HG02852 (cell line): ENCODE data around the gene SPEN.
"Not testable (repeated sequence)": the region's sequence is repeated elsewhere in the genome, so short reads cannot be mapped to it uniquely, and the experiment has no call there.

Experiments used
- ATAC-seq: cut with Tn5 transposase; IDR thresholded peaks from one replicate; pipeline ENCODE4 v1.9.1; 2021; ENCODE audit warnings: mild to moderate bottlenecking, moderate library complexity; ENCODE audit not compliant: unreplicated experiment

The SPEN gene

DNA sequence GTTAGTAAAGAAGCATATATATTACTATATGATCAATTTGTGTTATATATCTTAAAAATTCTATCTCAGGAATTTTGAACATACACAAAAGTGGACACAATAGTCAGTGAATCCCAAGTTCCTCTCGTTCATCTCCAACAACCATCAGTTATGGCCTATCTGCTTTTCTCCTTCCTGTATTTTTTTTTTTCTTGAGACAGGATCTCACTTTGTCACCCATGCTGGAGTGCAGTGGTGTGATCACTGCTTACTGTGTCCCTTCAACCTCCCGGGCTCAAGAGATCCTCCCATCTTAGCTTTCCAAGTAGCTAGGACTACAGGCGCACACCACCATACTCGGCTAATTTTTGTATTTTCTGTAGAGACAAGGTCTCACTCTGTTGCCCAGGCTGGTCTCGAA, 9.4 kb downstream of the SPEN start:
- no peak for ATAC-seq

DNA sequence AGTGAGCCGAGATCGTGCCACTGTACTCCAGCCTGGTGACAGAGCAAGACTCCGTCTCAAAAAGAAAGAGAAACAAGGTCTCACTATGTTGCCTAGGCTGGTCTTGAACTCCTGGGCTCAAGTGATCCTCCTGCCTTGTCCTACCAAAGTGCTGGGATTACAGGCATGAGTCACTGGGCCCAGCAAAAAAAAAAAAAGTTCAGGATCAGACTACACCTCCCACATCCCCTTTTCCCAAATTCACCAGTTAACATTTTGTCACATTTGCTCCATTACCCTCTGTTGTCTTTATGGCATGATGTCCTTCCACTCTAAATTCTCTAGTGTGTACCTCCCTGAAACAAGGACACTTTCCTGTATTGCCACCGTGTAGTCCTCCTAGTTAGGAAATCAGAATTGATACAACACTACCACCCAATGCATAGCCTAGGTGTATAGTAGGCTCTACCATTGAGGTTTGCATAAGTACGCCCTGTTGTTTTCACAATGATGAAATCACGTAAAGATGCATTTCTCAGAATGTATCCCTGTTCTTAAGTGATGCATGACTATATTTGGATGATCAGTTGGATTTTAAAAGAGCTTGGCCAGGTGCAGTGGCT, 10.7 kb downstream of the SPEN start:
- no peak for ATAC-seq

DNA sequence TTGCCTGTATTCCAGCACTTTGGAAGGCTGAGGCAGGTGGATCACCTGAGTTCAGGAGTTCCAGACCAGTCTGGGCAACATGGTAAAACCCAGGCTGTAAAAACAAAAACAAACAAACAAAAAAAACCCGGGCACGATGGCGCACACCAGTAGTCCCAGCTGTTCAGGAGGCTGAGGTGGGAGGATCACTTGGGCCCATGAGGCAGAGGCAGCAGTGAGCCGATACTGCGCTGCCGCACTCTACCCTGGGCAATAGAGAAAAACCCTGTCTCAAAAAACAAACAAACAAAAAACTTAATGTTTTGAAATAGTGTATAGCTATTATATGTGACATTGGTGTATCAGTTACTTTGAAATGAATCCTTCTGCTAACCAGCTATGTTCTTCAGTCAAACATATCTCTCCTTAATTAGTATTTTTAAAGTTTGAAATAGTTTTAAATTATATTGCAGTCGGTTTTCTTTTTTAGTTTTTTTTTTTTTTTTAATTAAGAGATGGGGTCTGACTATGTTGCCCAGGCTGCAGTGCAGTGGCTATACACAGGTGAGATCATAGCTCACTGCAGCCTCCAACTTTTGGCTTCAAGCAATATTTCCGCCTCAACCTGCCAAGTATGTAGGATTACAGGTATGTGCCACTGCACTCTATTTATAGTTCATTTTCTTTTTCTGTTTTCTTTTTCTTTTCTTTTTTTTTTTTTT, 11.3 kb downstream of the SPEN start:
- no peak for ATAC-seq

- no peak for ATAC-seq
Measured at GRCh38 chr1:15863156-15863901, 15.8 kb downstream of the SPEN start.

DNA sequence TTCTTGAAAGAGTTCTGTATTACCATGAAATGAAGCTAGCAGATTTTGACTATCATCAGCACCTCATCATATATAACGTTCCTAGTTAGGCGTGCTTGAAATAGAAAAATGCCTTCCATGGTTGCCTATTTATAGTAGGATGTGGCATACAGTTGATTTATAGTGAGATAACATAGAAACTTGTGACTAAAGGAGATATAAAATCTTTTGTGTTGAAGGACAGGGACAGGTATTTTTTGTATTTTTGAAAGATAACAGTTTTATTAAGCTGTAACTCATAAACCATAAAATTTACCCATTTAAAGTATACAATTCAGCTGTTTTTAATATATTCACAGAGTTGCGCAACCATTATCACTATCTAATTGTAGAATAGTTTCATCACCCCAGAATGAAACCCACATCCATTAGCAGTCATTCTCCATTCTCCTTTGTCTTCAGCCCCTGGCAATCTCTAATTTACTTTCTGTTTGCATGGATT, 19.3 kb downstream of the SPEN start:
- ATAC-seq, result no peak

DNA sequence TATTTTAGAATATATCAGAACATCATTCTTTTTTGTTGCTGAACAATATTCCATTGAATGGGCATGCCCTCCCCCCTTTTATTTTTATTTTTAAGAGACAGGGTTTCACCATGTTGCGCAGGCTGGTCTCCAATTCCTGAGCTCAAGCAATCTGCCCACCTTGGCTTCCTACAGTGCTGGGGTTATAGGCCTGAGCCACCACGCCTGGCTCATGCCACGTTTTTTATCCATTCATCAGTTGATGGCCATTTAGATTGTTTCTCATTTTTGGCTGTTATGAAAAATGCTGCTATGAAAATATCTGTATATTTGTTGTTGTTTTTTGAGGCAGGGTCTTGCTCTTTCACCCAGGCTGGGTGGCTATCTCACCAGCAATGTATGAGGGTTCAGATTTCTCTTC, 19.8 kb downstream of the SPEN start:
- ATAC-seq, result no peak

DNA sequence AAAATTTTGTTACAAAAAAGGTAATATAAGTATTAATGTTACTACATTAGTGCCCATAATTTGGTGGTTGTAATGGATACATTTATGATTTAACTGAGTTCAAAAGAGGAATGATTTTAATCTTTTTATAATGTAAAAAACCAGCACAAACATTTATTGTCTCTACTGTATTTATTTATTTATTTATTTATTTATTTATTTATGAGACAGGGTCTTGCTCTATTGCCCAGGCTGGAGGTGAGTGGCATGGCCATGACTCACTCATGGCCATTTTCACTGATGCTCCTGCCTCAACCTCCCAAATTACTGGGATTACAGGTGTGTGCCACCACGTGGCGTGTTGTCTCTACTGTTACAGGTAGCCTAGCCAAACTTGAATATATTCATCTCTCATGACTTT, 21.9 kb downstream of the SPEN start:
- ATAC-seq, result no peak

DNA sequence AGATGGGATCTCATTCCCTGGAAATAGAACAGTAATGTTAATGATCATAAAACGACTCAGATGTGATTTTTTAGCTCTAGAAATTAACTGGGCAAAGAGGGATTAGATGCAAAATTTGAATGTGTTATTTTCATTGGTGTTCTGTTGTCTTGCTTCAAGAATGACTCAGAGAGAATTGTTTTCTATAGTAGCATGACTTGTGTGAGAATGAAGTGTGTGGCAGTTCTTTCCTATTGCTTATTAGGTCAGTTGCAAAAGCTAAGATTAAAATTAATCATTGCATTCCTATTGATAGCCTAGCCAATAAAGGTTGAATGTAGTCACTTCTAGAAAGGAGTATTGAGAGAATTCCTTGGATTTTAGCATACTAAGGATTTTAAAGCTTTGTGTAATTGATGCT, 22.9 kb downstream of the SPEN start:
- ATAC-seq, result no peak

- ATAC-seq, result no peak
Measured at GRCh38 chr1:15874471-15874870, 27.0 kb downstream of the SPEN start.

GRCh38 chr1:15876357-15877055, 29.0 kb downstream of the SPEN start:
- no peak for ATAC-seq

DNA sequence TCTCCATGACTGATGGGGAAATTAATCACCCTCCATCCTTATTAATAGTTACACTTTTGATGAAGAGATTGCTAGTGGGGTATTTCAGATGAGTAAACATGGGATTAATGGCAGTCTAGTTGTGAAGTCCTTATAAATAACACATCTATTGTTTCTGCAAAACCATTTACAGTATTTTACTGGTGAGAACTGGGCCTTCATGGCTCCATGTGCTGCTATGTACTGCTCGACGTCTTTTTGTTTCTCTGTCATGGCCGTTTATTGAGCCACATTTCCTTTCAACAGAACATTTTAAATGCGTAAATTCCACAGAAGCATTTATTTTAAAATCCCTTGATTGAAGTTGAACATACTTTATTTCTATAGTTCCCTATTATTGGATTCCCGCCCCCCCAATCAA, 34.5 kb downstream of the SPEN start:
- no peak for ATAC-seq

DNA sequence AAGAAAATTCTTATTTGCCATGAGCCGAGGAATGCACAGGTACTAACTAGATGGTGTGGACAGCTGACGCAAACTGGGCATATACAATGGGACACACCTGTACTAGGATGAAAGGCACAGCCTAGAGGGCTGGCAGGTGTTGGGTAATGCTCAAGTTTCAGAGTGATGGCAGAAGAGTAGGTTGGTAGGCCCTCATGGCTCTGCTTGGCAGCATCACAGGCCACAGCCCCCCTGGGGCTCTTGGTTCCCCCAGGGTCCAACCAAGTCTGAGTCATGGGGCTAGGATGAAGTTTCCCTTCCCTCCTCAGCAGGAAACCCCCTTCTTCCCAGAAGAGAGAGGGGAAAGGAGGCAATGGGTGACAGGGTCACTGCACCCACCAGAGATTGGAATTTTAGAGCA, 35.2 kb downstream of the SPEN start:
- no peak for ATAC-seq

DNA sequence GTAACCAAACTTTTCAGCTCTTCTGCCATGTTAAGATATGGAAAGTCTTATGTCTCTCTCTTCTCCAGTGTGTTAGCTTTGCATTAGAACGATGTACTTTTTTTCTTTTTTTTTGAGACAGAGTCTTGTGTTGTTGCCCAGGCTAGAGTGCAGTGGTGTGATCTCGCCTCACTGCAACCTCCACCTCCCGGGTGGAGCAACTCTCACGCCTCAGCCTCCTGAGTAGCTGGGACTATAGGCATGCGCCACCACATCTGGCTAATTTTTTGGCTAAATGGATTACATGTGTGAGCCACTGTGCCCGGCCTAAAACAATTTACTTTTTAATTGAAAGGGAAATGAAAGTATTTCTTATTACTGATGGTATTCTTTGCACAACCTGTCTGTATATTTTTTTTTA, 35.8 kb downstream of the SPEN start:
- no peak for ATAC-seq

- ATAC-seq, result no peak
Measured at GRCh38 chr1:15884477-15884876, 37.0 kb downstream of the SPEN start.

- ATAC-seq, result no peak
Measured at GRCh38 chr1:15885269-15885668, 37.8 kb downstream of the SPEN start.

DNA sequence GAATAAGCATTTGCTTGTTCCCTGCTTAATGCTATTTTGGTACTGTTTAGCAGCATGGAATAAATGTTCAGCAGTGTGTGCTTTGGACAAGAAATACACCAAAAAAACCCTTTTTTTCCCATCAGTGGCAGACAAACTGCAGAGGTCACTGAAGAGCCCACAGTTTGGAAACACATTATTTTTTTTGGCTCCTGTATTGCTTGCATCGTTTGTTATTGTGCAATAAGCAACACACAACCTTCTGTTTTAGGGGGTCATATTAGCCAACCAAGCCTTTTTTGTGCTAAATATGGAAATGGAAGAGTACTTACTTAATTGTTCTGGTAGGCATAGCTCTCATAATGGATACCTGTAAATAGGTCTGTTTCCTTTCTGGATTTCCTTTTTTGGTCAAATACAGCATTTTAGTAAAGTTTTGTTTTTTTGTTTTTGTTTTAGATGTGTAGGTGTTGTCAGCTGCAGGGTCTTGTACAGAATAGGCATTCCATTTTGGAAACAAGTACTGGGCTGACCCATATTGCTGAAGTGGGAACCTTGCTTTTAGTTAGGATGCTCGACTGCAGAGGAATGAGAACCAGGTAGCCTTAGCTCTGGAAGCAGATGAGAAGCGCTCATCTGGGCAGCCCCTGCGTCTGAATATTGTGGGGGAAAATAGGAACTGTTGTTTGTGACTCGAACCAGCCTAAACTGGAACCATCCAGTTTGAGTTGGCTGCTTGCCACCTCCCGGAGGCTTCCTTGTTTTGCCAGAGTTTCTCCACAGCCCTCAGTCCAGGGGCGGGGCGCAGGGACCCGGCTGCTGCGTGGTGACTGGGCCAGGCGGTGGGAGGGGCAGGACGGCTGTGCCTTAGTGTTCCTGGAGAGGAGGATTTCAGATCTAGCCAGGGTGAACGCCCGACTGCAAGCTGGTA, 38.4 kb downstream of the SPEN start:
- no peak for ATAC-seq

GRCh38 chr1:15886611-15887167, 39.2 kb downstream of the SPEN start:
- no peak for ATAC-seq

DNA sequence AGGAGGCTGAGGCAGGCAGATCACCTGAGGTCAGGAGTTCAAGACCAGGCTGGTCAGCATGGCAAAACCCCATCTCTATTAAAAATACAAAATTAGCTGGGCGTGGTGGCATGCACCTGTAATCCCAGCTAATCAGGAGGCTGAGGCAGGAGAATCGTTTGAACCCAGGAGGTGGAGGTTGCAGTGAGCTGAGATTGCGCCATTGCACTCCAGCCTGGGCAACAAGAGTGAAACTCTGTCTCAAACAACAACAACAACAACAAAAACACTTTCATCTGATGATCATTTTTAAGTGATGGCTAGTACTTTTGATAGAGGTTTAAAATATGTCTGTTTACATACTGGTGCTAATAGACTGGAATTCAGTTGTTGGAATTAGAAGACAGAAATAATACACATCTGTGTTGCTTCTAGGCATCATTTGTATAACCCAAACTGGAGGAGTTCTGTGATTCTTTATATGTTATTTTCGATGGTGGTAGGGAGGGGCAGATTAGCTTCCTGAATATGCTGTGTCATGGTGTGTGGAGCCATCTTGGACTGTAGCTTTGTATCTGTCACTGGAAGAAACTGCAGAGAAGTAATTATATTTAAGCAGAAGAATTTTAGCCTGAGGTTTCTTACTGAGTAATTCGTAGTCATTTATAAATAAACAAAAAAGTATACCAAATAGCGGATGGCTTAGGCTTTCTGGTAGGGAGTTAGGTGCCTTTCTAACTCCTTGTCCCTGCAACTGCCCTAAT, 45.5 kb downstream of the SPEN start:
- ATAC-seq, result not testable (repeated sequence)

- no peak for ATAC-seq
Measured at GRCh38 chr1:15895233-15895632, 47.7 kb downstream of the SPEN start.
